Dendritic cell treated with granulocyte-macrophage colony-stimulating factor and Interleukin-4, amounts not matched to agents 40 ng/mL and 50 ng/mL, for 4 days (primary cell): ENCODE results near the gene HDAC10.

Experiments used
- H3K27ac Mint-ChIP-seq: one replicate; pipeline ENCODE4 v1.8.0; 2022; ENCODE audit warnings: mild to moderate bottlenecking, mixed read lengths
- H3K27me3 Mint-ChIP-seq: one replicate; pipeline ENCODE4 v1.8.0; 2022; ENCODE audit warnings: mild to moderate bottlenecking, mixed read lengths
- H3K36me3 Mint-ChIP-seq: one replicate; pipeline ENCODE4 v1.8.0; 2022; ENCODE audit warnings: low read depth, mixed read lengths
- H3K4me1 Mint-ChIP-seq: one replicate; pipeline ENCODE4 v1.8.0; 2022; ENCODE audit warnings: low read depth, mixed read lengths
- H3K4me3 Mint-ChIP-seq: one replicate; pipeline ENCODE4 v1.8.0; 2022; ENCODE audit warnings: mild to moderate bottlenecking, moderate library complexity, mixed read lengths
- H3K9me3 Mint-ChIP-seq: one replicate; pipeline ENCODE4 v1.8.0; 2022; ENCODE audit warnings: mixed read lengths
- intact Hi-C: fragments of 100-400 bp; cut with micrococcal nuclease; formaldehyde crosslinking; loops from one replicate; pipeline ENCODE4 v1.15.0; 2022

Gene HDAC10

DNA sequence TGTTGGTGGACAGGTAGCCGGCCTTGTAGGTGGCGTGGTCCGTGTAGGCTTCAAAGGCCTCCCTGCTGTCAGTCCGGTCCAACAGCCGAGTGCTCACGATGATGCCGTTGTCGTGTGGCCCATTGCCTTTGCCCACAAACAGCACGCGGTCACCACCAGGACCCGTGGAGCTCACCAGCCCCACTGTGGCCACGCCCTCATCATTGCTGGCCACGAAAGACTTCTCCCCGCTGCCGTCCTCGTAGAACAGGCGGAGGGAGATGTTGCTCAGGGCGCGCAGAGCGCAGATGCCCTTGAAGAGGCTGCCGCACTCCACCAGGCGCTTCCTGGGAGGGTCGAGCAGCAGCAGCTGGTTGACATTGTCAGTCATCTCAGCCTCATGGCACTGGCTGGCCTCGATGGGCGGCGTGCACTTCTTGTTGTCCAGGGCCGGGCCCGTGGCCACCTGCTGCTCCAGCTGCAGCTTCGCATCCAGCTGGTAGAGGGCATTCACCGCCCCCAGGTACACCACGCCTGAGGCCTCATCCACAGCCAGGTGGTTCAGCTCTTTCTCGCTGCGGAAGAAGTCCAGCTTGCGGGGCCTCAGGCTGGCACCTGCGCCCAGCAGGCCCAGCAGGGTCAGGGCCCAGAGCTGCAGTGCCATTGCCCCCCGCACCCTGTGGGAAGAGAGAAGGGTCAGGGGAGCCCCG is 39.0 kb upstream of the HDAC10 start:
- H3K4me1 Mint-ChIP-seq, result peaks cover 47% of the 10 kb centered on the region
- no peak overlapping the region for H3K27ac Mint-ChIP-seq
- peaks cover 94% of the 10 kb centered on the region for H3K36me3 Mint-ChIP-seq
- intact Hi-C loops, result loop anchor here (5.0 kb wide), 1 partner anchor 37 kb away; the partner anchor contains the start of gene DENND6B
- H3K4me3 Mint-ChIP-seq, result no peak overlapping the region
- H3K27me3 Mint-ChIP-seq, result no peaks in the 10 kb centered on the region
- H3K9me3 Mint-ChIP-seq, result no peaks in the 10 kb centered on the region

DNA sequence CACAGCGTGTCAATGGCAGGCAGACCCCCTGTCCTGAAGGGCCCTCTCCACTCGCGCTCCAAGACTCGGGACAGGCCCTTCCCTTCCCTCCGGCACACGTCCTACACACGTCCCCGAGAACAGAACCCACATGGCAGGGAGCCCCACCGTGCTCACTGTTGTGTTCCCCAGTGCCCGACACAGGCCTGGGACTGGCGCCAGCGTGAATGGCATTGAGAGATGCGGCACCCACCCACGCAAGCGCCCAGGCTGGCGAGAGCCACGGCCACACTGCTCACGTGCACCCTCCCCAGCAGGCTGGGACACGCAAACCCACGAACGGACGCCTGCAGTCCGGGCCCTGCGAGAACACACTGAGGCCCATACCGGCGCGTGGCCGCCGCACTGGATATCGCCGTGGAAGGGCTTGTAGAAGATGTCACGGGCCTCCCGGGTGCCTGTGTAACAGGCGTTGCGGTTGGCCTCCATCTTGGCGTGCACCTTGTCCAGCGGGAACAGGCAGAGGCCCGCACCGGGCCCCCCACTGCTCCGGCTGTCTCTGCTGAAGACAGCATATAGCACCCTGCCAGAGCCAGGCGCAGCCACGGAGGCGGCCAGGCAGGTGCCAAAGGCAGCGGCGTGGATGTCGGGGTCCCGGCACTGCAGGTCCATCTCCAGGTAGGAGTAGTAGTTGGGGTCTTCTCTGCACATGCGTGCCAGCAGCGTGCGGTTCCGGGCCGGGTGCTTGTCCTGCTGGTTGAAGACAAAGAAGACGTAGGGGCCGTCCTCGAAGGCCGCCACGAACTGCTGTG is 38.3 kb upstream of the HDAC10 start:
- no peaks in the 10 kb centered on the region for H3K27me3 Mint-ChIP-seq
- H3K27ac Mint-ChIP-seq, result no peak overlapping the region
- H3K4me1 Mint-ChIP-seq, result peaks cover 41% of the 10 kb centered on the region
- peaks cover 94% of the 10 kb centered on the region for H3K36me3 Mint-ChIP-seq
- H3K4me3 Mint-ChIP-seq, result no peak overlapping the region
- intact Hi-C loops, result no loop called here
- H3K9me3 Mint-ChIP-seq, result no peaks in the 10 kb centered on the region

DNA sequence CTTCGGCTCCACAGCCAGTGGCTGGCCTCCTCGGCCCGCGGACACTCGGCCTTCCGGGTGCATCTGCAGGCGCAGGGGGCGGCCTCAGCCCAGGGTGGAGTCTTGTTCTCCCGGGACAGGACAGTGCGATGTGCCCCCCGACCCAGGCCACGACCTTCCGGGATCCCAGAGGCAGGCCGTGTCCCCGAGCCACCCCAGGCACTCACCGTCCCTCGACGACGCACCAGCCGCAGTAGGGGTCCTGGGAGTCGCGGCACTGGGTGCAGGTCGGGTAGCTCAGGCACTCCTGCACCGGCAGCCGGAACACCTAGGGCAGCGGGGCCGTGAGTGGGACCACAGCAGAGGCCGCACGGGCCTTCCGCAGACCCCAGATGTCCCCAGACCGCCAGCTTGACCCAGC is 36.7 kb upstream of the HDAC10 start:
- H3K36me3 Mint-ChIP-seq, result peaks cover 99% of the 10 kb centered on the region
- H3K27ac Mint-ChIP-seq, result no peak overlapping the region
- no peaks in the 10 kb centered on the region for H3K9me3 Mint-ChIP-seq
- no peak overlapping the region for H3K4me3 Mint-ChIP-seq
- peaks cover 28% of the 10 kb centered on the region for H3K4me1 Mint-ChIP-seq
- H3K27me3 Mint-ChIP-seq, result no peaks in the 10 kb centered on the region
- intact Hi-C loops, result no loop called here

DNA sequence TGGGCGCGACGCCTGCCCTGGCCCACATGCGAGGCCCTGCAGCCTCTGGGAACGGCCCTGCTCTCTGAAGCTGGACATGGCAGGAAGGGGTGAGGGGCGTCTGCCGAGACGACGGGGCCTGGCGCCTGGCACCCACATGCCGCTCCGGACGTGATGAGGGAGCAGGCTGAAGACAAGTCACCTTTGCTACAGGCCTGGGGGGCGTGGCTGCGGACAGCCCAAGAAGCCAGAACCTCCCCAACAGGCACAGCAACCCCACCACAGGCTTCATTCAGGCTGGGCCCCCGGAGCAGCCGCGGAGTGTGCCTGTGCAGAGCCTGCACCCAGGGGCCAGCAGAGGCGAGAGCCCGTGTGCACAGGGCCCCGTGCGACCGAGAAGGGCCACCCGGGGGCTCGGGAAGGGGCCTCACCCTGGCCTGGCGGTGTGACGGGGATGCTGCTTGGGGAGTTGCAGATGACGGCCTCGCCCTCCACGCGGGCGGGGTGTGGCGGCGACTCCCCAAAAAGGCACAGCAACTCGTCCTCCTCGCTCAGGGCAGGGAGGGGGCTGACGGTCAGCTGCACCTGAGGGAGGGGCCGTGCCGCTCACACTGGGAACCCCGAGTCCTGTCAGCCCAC is 35.7 kb upstream of the HDAC10 start:
- Mint-ChIP-seq H3K4me3 (no peak overlapping the region), H3K27ac (no peak overlapping the region), H3K27me3 (no peaks in the 10 kb centered on the region), H3K9me3 (no peaks in the 10 kb centered on the region), H3K36me3 (peaks cover 99% of the 10 kb centered on the region), H3K4me1 (peaks cover 20% of the 10 kb centered on the region)
- intact Hi-C loops, result no loop called here

DNA sequence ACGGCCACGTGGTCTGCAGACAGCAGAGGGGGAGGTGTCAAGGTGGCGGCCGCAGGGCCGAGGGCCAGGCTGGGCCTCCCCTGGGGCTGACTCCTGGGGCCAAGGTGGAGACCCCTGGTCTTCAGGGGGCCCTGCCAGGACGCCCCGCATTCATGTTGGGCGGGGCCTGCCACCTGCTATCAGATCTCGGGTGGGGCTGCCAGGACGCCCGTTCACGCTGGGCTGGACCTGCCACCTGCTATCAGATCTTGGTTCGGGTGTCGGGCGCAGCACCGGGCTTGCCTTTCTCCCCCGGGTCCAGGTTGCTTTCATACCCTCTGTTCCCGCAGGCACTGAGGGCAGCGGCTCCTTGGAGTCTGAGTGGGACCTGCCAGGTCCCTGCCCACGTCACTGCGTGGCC is 35.2 kb upstream of the HDAC10 start:
- Mint-ChIP-seq H3K36me3 (peaks cover 99% of the 10 kb centered on the region), H3K4me3 (no peak overlapping the region), H3K27me3 (no peaks in the 10 kb centered on the region), H3K4me1 (peaks cover 15% of the 10 kb centered on the region), H3K9me3 (no peaks in the 10 kb centered on the region), H3K27ac (no peak overlapping the region)
- intact Hi-C loops, result no loop called here

DNA sequence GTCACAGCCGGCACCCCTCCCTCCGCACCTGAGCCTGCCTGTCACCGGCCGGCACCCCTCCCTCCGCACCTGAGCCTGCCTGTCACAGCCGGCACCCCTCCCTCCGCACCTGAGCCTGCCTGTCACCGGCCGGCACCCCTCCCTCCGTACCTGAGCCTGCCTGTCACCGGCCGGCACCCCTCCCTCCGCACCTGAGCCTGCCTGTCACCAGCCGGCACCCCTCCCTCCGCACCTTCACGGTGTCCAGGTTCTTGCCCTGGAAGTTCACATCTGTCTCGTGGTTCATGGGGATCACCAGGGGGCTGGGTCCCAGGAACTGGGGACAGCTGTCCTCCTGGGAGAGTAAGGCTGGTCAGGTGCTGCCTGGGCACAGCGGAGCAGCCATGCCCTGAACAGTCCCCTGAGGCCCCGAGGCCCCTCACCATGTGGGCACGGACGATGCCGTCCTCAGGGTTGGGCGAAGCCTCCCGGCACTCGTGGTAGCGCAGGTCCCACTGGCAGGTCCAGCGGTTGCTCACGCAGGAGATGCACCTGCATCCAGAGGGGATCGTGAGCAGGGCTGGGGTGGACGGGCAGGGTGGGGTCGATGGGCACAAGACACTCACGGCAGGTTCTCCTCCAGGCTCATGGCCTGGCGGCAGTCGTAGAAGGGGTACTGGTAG is 34.6 kb upstream of the HDAC10 start:
- Mint-ChIP-seq H3K36me3 (peaks cover 99% of the 10 kb centered on the region), H3K4me1 (peaks cover 9% of the 10 kb centered on the region), H3K9me3 (no peaks in the 10 kb centered on the region), H3K27ac (no peak overlapping the region), H3K4me3 (no peak overlapping the region), H3K27me3 (no peaks in the 10 kb centered on the region)
- intact Hi-C loops, result no loop called here

DNA sequence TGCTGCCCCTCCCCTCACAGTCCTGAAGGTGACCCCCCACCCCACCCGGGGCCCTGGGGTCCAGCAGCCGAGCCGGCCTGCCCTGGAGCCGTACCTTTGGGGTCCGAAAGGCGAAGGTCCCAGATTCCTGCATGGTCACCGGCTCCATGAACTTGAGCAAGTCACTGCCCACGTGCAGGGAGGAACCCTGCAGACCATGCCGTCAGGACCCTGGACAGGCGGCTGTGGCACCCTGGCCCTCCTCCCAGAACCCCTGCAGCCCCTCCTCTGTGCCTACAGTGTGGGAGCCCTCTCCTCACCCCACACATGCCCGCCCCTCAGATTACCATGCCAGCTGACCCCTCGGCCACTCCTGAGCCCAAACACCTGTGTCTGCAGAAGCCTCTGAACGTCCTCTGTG is 33.4 kb upstream of the HDAC10 start:
- Mint-ChIP-seq H3K27ac (no peak overlapping the region), H3K36me3 (peaks cover 99% of the 10 kb centered on the region), H3K27me3 (no peaks in the 10 kb centered on the region), H3K4me1 (no peaks in the 10 kb centered on the region), H3K4me3 (no peak overlapping the region), H3K9me3 (no peaks in the 10 kb centered on the region)
- intact Hi-C loops, result no loop called here

DNA sequence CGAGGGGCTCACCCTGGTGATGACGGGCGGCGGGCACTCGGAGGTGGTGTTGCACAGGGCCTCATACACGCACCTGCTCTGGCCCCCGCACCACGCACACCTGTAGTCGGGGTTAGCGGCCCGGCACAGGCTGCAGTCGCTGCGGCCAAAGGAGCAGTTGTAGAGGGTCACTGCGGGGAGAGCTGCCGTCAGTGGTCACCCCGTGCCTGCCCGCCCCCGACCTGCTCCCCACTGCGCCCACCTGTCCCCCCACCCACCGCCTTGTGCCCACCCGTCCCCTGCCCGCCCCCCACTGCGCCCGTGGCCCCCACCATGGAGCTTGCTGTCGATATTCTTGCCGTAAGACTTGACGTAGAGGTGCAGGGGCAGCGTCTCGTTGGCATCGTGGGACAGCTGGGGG is 32.8 kb upstream of the HDAC10 start:
- H3K27me3 Mint-ChIP-seq, result no peaks in the 10 kb centered on the region
- H3K4me1 Mint-ChIP-seq, result no peaks in the 10 kb centered on the region
- intact Hi-C loops, result no loop called here
- no peak overlapping the region for H3K4me3 Mint-ChIP-seq
- peaks cover 99% of the 10 kb centered on the region for H3K36me3 Mint-ChIP-seq
- H3K27ac Mint-ChIP-seq, result no peak overlapping the region
- no peaks in the 10 kb centered on the region for H3K9me3 Mint-ChIP-seq

DNA sequence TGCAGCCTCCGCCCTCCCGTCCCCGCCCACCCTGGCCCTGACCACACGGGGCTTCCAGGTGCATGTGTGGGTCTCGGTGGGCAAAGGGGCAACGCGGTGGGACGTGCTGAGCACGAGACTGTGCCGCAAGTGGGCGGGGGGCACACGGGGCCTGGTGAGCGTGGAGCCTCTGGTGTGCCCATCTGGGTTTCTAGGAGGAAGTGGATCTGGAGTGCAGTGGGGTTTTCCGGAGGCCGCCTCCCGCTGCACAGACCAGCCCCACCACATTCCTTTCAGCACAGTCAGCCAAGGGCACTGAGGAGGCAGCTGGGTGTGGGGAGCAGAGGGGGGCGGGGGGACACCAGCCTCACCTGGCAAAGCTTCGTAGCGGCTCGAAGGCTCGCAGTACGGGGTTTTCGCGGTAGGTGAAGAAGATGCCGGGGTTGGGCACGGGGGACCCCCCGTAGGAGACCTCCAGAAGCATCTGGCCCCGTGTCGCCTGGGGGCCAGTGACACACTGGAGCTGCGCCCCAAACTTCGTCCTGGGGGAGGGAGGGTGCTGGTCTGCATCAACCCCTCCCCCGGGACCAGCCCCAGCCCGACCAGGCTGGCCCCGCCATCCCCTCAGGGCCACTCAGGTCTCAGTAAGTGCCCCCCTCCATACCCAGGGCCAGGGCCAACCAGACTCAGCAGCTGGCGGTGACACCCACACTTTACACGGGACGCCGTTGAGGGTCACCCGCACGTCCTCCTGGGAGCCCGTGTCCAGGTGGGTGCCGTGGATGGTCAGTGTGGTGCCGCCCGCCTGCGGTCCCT is 31.5 kb upstream of the HDAC10 start:
- no peak overlapping the region for H3K4me3 Mint-ChIP-seq
- H3K36me3 Mint-ChIP-seq, result peaks cover 99% of the 10 kb centered on the region

DNA sequence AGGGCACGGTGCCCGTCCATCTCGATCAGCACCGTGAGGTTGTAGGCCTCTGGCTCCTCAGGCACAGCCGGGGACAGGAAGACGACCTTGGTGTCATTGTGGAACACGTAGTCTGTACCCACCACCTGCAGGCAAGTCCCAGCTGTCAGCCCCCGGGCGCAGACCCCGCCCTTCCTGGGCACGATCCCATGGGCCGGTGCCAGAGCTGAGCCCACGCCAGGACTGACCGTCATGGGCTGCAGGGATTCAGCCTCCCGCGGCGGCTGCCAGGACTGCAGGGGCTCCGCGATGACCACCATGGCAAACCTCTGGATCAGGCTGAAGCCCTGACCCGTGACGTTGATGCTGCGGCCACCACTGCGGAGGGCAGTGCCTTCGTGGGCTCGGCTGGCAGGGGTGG is 30.9 kb upstream of the HDAC10 start:
- H3K4me1 Mint-ChIP-seq, result no peaks in the 10 kb centered on the region

More for the DNA sequence above, 31.5 kb upstream of the HDAC10 start:
- Mint-ChIP-seq H3K27ac (no peak overlapping the region), H3K9me3 (no peaks in the 10 kb centered on the region), H3K27me3 (no peaks in the 10 kb centered on the region), H3K4me1 (no peaks in the 10 kb centered on the region)
- intact Hi-C loops, result no loop called here

DNA sequence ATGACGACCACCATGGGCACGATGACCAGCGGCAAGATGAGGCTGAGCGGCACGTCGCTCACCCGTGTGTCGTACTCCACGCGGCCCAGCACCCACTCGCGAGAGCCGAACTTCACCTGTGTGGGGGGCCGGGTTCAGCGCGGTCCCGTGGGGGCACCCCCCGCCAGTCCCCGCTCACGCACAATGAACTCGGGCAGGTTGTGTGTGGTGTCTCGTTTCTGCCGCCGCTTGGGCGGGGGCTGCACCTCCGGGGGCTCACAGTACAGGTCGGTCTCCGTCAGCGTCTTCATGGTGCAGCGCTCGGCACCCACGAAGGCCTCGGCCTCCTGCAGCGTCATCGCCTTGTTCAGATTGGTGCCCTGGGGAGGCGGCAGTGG is 30.3 kb upstream of the HDAC10 start:
- Mint-ChIP-seq H3K4me1 (no peaks in the 10 kb centered on the region), H3K27ac (no peak overlapping the region), H3K36me3 (peaks cover 99% of the 10 kb centered on the region), H3K27me3 (no peaks in the 10 kb centered on the region), H3K4me3 (no peak overlapping the region), H3K9me3 (no peaks in the 10 kb centered on the region)
- intact Hi-C loops, result no loop called here

More for the DNA sequence above, 30.9 kb upstream of the HDAC10 start:
- H3K4me3 Mint-ChIP-seq, result no peak overlapping the region
- no peaks in the 10 kb centered on the region for H3K27me3 Mint-ChIP-seq
- intact Hi-C loops, result no loop called here
- peaks cover 99% of the 10 kb centered on the region for H3K36me3 Mint-ChIP-seq
- no peaks in the 10 kb centered on the region for H3K9me3 Mint-ChIP-seq
- H3K27ac Mint-ChIP-seq, result no peak overlapping the region

DNA sequence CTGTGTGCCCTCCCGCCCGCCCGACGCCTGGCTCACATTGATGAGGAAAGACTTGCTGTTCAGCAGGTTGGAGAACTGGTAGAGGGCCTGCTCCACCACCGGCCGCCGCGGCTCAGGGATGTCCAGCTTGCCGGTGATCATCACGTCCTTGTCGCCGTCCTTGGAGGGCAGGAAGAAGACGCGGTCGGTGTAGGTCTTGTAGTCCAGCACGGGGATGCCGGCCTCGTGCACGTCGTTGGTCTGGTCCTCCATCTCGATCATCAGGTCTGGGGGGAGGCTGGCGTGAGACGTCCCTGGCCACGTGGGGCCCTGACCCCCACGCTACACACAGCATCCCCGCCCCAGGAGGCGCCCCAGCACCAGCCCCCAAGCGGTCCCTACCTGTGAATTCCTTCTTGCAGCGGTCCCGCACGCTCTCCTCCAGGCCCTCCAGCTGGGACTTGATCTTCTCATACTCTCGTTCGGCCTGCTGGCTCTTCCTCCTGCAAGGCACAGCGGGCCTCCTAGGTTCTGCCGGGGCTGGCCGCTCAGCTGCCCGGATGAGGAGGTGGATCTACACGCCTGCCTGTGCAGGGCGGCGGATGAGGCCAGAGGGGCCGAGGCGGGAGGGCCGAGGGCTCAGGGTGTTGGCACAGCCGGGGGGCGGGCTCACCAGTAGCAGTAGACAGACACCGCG is 29.8 kb upstream of the HDAC10 start:
- H3K9me3 Mint-ChIP-seq, result no peaks in the 10 kb centered on the region
- no peaks in the 10 kb centered on the region for H3K4me1 Mint-ChIP-seq
- intact Hi-C loops, result no loop called here
- H3K4me3 Mint-ChIP-seq, result no peak overlapping the region
- H3K27ac Mint-ChIP-seq, result no peak overlapping the region
- H3K36me3 Mint-ChIP-seq, result peaks cover 99% of the 10 kb centered on the region
- H3K27me3 Mint-ChIP-seq, result no peaks in the 10 kb centered on the region
